Stimulated activated CD8-positive, alpha-beta memory T cell treated with anti-CD3 and anti-CD28 coated beads, Interleukin-7, amount 100 ng/mL, for 4 hours (primary cell): ENCODE measurements around the gene EBP.

Experiments used
- DNase-seq, 2 donors: peaks; one replicate each; pipeline ENCODE4 v3.0.0-alpha.2; 2020; ENCODE audit warnings: low read depth in 2 of 2

EBP gene

GRCh38 chrX:48521353-48522243 lies at the start of gene EBP:
Gene EBP, plus strand, starts transcription at chrX:48521808. Its CDS starts 1,964 bp downstream, at chrX:48523772.
- peak; percentile 87 to 91 for DNase-seq

- no peak for DNase-seq
Measured at GRCh38 chrX:48472225-48472624, 49.4 kb upstream of the EBP start.

GRCh38 chrX:48472851-48473703 lies 48.5 kb upstream of the EBP start:
- DNase-seq = no peak

GRCh38 chrX:48473704-48473990 lies 48.0 kb upstream of the EBP start:
- no peak for DNase-seq

- DNase-seq = no peak
Measured at GRCh38 chrX:48474127-48474526, 47.5 kb upstream of the EBP start.

GRCh38 chrX:48474581-48474980 lies 47.0 kb upstream of the EBP start:
- DNase-seq = no peak

GRCh38 chrX:48475296-48475695 lies 46.3 kb upstream of the EBP start:
- DNase-seq = no peak

- peak; percentile 83 to 86 for DNase-seq
Measured at GRCh38 chrX:48475774-48476577, 45.6 kb upstream of the EBP start, which contains the start of gene FTSJ1. Gene FTSJ1, plus strand, starts transcription at chrX:48476199. Its CDS starts 1,849 bp downstream, at chrX:48478048.

- no peak for DNase-seq
Measured at GRCh38 chrX:48476919-48477318, 44.7 kb upstream of the EBP start.

- DNase-seq = no peak
Measured at GRCh38 chrX:48477960-48478755, 43.5 kb upstream of the EBP start.

- no peak for DNase-seq
Measured at GRCh38 chrX:48478806-48479205, 42.8 kb upstream of the EBP start.

GRCh38 chrX:48480142-48480541 lies 41.5 kb upstream of the EBP start:
- no peak for DNase-seq

- no peak for DNase-seq
Measured at GRCh38 chrX:48480583-48480982, 41.0 kb upstream of the EBP start.

GRCh38 chrX:48482526-48482925 lies 39.1 kb upstream of the EBP start:
- no peak for DNase-seq

- DNase-seq = no peak
Measured at GRCh38 chrX:48487362-48487798, 34.2 kb upstream of the EBP start.

GRCh38 chrX:48488034-48488433 lies 33.6 kb upstream of the EBP start:
- DNase-seq = no peak

- no peak for DNase-seq
Measured at GRCh38 chrX:48489296-48489695, 32.3 kb upstream of the EBP start.

- no peak for DNase-seq
Measured at GRCh38 chrX:48489892-48490291, 31.7 kb upstream of the EBP start.

GRCh38 chrX:48490661-48491060 lies 30.9 kb upstream of the EBP start:
- DNase-seq = no peak

GRCh38 chrX:48491809-48492208 lies 29.8 kb upstream of the EBP start:
- no peak for DNase-seq

GRCh38 chrX:48492293-48492910 lies 29.2 kb upstream of the EBP start:
- DNase-seq = no peak
